Lower lobe of right lung (tissue), 2 donors: ENCODE data around the gene GNPNAT1. TPM values are rescaled to one million over a fixed set of nuclear protein-coding genes. Genes with fewer than 3 reads are reported as not detected.

Experiments
- ATAC-seq, 2 donors: fragments of 200-7000 bp; cut with Tn5 transposase; one replicate each; pipeline ENCODE4 v1.9.1; 2020 to 2022; ENCODE audit warnings: mild to moderate bottlenecking in 2 of 2, moderate library complexity in 2 of 2
- DNase-seq: peaks from one replicate; pipeline ENCODE4 v3.0.0-alpha.2; 2020
- H3K27ac ChIP-seq: fragments of 200-600 bp; one replicate; pipeline ENCODE4 v1.8.0; 2022
- H3K27me3 ChIP-seq: fragments of 200-600 bp; one replicate; pipeline ENCODE4 v1.8.0; 2022; ENCODE audit warnings: low read depth
- H3K36me3 ChIP-seq: fragments of 200-600 bp; one replicate; pipeline ENCODE4 v1.8.0; 2022; ENCODE audit warnings: mild to moderate bottlenecking
- H3K4me1 ChIP-seq: fragments of 200-600 bp; one replicate; pipeline ENCODE4 v1.8.0; 2022
- H3K4me3 ChIP-seq: fragments of 200-600 bp; one replicate; pipeline ENCODE4 v1.8.0; 2022; ENCODE audit warnings: mild to moderate bottlenecking
- H3K9me3 ChIP-seq: fragments of 200-600 bp; one replicate; pipeline ENCODE4 v1.8.0; 2022
- CTCF ChIP-seq: fragments of 200-600 bp; IDR thresholded peaks from one replicate; pipeline ENCODE4 v1.8.0; 2022; ENCODE audit warnings: antibody characterized with exemption, mild to moderate bottlenecking
- intact Hi-C: fragments of 100-400 bp; cut with DNase I; formaldehyde crosslinking; loops from one replicate; pipeline ENCODE4 v1.11.0; 2022
- total RNA-seq: library from RNA; stranded (reverse); fragmentation: NEBNext Ultra II Directional; extraction: Animal tissue kit (Norgen Biotek cat#: 25700); gene quantifications from one replicate; pipeline ENCODE4 v1.2.1, GENCODE V29; 2021
- donor health status: DM: no; HTN: yes; CAD: no; lungs with severe emphysema.

The GNPNAT1 gene
- total RNA-seq, 1 donor from 2014 or later = 9.5 TPM

- intact Hi-C loops = no loop called here
- TF ChIP-seq CTCF = no peak
- no peaks in the 10 kb centered on the region for H3K9me3 ChIP-seq
- DNase-seq (no peak), ATAC-seq (no peak)
- H3K27me3 ChIP-seq = no peaks in the 10 kb centered on the region
- peaks cover 11% of the 10 kb centered on the region for H3K36me3 ChIP-seq
- no peak overlapping the region for H3K4me3 ChIP-seq
- peaks cover 11% of the 10 kb centered on the region for H3K4me1 ChIP-seq
- H3K27ac ChIP-seq = peak overlapping the region; percentile 68
These were observed 49.5 kb downstream of the GNPNAT1 start for GRCh38 chr14:52741865-52742264.

GRCh38 chr14:52740751-52741150, 50.7 kb downstream of the GNPNAT1 start:
- DNase-seq (no peak), ATAC-seq (no peak)
- no peaks in the 10 kb centered on the region for H3K27me3 ChIP-seq
- no peaks in the 10 kb centered on the region for H3K9me3 ChIP-seq
- intact Hi-C loops = no loop called here
- no peak overlapping the region for H3K4me3 ChIP-seq
- H3K4me1 ChIP-seq = peaks cover 11% of the 10 kb centered on the region
- TF ChIP-seq CTCF = no peak
- H3K27ac ChIP-seq = peak overlapping the region; percentile 10
- peaks cover 6% of the 10 kb centered on the region for H3K36me3 ChIP-seq

- Histone ChIP-seq H3K27ac (no peak overlapping the region), H3K27me3 (no peaks in the 10 kb centered on the region), H3K36me3 (no peaks in the 10 kb centered on the region), H3K4me3 (no peak overlapping the region), H3K4me1 (peaks cover 19% of the 10 kb centered on the region), H3K9me3 (no peaks in the 10 kb centered on the region)
- intact Hi-C loops = no loop called here
- DNase-seq (no peak), ATAC-seq (no peak)
- no peak for TF ChIP-seq CTCF
These were observed 53.0 kb downstream of the GNPNAT1 start for GRCh38 chr14:52738409-52738808.

GRCh38 chr14:52735921-52736489, 55.4 kb downstream of the GNPNAT1 start:
- ATAC-seq (peak in 1 of 2 donors; percentile 9), DNase-seq (no peak)
- no peak for TF ChIP-seq CTCF

GRCh38 chr14:52733824-52734223, 57.6 kb downstream of the GNPNAT1 start:
- no peak for TF ChIP-seq CTCF
- no peak for ATAC-seq
- H3K4me1 ChIP-seq = peaks cover 27% of the 10 kb centered on the region
- intact Hi-C loops = no loop called here
- no peak overlapping the region for H3K4me3 ChIP-seq
- peaks cover 12% of the 10 kb centered on the region for H3K36me3 ChIP-seq
- H3K9me3 ChIP-seq = no peaks in the 10 kb centered on the region
- H3K27me3 ChIP-seq = no peaks in the 10 kb centered on the region
- DNase-seq = no peak
- H3K27ac ChIP-seq = no peak overlapping the region

More at GRCh38 chr14:52735921-52736489, 55.4 kb downstream of the GNPNAT1 start:
- H3K27ac ChIP-seq = no peak overlapping the region
- H3K27me3 ChIP-seq = no peaks in the 10 kb centered on the region
- intact Hi-C loops = no loop called here
- H3K4me1 ChIP-seq = peaks cover 20% of the 10 kb centered on the region
- H3K36me3 ChIP-seq = peaks cover 9% of the 10 kb centered on the region
- no peaks in the 10 kb centered on the region for H3K9me3 ChIP-seq
- no peak overlapping the region for H3K4me3 ChIP-seq
